Parathyroid adenoma (tissue), 2 donors: ENCODE measurements around the gene VIPR2.

Experiments
- H2AFZ ChIP-seq: fragments of 300-600 bp; sonication (generic); one replicate; pipeline ENCODE4 v1.7.0; 2017; ENCODE audit warnings: antibody characterized with exemption, mild to moderate bottlenecking
- H3K27ac ChIP-seq: fragments of 300-600 bp; sonication (generic); one replicate; pipeline ENCODE4 v1.7.0; 2017
- H3K27me3 ChIP-seq: fragments of 300-600 bp; sonication (generic); one replicate; pipeline ENCODE4 v1.7.0; 2017; ENCODE audit warnings: low read length; ENCODE audit not compliant: control insufficient read depth, insufficient read depth
- H3K36me3 ChIP-seq: fragments of 300-600 bp; sonication (generic); one replicate; pipeline ENCODE4 v1.7.0; 2017; ENCODE audit warnings: low read length; ENCODE audit not compliant: control insufficient read depth, insufficient read depth
- H3K4me1 ChIP-seq: fragments of 300-600 bp; sonication (generic); one replicate; pipeline ENCODE4 v1.7.0; 2017; ENCODE audit warnings: control low read depth
- H3K4me2 ChIP-seq: fragments of 300-600 bp; sonication (generic); one replicate; pipeline ENCODE4 v1.7.0; 2017; ENCODE audit warnings: low read length
- H3K4me3 ChIP-seq: fragments of 300-600 bp; sonication (generic); one replicate; pipeline ENCODE4 v1.7.0; 2017; ENCODE audit warnings: low read depth, low read length
- H3K79me2 ChIP-seq: fragments of 300-600 bp; sonication (generic); one replicate; pipeline ENCODE4 v1.7.0; 2017; ENCODE audit warnings: control low read depth
- H3K9ac ChIP-seq: fragments of 300-600 bp; sonication (generic); one replicate; pipeline ENCODE4 v1.7.0; 2017; ENCODE audit warnings: mild to moderate bottlenecking
- H3K9me3 ChIP-seq: fragments of 300-600 bp; sonication (generic); one replicate; pipeline ENCODE4 v1.7.0; 2017; ENCODE audit warnings: low read length; ENCODE audit not compliant: control insufficient read depth
- TF ChIP-seq, protein P1 (sequence below): fragments of 300-600 bp; sonication (generic); IDR thresholded peaks from one replicate; pipeline ENCODE4 v1.7.0; 2017; ENCODE audit warnings: antibody characterized with exemption, mild to moderate bottlenecking
- donor health status: primary hyperparathyroidism.

The VIPR2 gene

GRCh38 chr7:159121068-159121467 is 23.6 kb downstream of the VIPR2 start:
- TF ChIP-seq, protein P1, sequence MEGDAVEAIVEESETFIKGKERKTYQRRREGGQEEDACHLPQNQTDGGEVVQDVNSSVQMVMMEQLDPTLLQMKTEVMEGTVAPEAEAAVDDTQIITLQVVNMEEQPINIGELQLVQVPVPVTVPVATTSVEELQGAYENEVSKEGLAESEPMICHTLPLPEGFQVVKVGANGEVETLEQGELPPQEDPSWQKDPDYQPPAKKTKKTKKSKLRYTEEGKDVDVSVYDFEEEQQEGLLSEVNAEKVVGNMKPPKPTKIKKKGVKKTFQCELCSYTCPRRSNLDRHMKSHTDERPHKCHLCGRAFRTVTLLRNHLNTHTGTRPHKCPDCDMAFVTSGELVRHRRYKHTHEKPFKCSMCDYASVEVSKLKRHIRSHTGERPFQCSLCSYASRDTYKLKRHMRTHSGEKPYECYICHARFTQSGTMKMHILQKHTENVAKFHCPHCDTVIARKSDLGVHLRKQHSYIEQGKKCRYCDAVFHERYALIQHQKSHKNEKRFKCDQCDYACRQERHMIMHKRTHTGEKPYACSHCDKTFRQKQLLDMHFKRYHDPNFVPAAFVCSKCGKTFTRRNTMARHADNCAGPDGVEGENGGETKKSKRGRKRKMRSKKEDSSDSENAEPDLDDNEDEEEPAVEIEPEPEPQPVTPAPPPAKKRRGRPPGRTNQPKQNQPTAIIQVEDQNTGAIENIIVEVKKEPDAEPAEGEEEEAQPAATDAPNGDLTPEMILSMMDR, result no peak

GRCh38 chr7:159120540-159120919 is 24.1 kb downstream of the VIPR2 start:
- no peaks in the 10 kb centered on the region for H3K79me2 ChIP-seq
- peaks cover under 1% of the 10 kb centered on the region for H3K4me1 ChIP-seq
- H3K4me3 ChIP-seq, result no peak overlapping the region
- no peak overlapping the region for H3K9ac ChIP-seq
- H3K4me2 ChIP-seq, result no peak overlapping the region
- no peaks in the 10 kb centered on the region for H3K36me3 ChIP-seq
- no peak overlapping the region for H2AFZ ChIP-seq
- H3K27ac ChIP-seq, result no peak overlapping the region
- TF ChIP-seq, protein P1, result no peak
- no peaks in the 10 kb centered on the region for H3K27me3 ChIP-seq
- no peaks in the 10 kb centered on the region for H3K9me3 ChIP-seq

More at GRCh38 chr7:159121068-159121467, 23.6 kb downstream of the VIPR2 start:
- no peaks in the 10 kb centered on the region for H3K27me3 ChIP-seq
- no peaks in the 10 kb centered on the region for H3K36me3 ChIP-seq
- H3K9me3 ChIP-seq, result no peaks in the 10 kb centered on the region
- no peak overlapping the region for H3K9ac ChIP-seq
- no peaks in the 10 kb centered on the region for H3K79me2 ChIP-seq
- no peak overlapping the region for H2AFZ ChIP-seq
- H3K4me3 ChIP-seq, result no peak overlapping the region
- no peaks in the 10 kb centered on the region for H3K4me1 ChIP-seq
- H3K27ac ChIP-seq, result no peak overlapping the region
- H3K4me2 ChIP-seq, result no peak overlapping the region

DNA sequence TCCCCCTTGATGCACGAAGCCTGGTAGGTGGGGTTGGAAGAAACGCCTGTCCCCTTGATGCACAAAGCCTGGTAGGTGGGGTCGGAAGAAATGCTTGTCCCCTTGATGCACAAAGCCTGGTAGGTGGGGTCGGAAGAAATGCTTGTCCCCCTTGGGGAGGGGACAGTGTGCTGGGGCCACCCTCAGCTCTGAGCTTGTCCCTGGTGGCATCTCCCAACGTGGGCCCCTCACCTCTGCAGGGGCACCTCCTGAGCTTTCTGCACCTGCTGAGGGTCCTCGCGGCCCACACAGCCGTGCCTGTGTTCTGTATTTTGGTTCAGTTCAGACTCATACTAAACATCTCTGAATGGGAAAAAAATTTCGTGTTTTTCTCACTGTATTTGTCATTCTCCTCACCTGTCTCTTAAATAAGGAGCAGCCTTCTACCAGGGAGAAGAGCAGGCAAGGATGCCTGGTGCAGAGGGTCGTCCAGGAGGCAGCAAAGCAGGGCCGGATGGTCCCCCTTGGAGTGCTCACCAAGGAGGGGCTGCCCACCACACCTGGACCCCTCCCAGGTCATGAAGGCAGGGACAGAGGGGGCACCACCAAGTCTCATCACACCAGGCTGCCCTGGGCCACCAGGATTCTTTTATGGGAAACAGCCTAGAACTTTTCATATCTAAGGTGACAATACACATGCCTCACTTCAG is 24.7 kb downstream of the VIPR2 start:
- Histone ChIP-seq H3K4me2 (no peak overlapping the region), H2AFZ (no peak overlapping the region), H3K36me3 (no peaks in the 10 kb centered on the region), H3K9ac (no peak overlapping the region), H3K9me3 (no peaks in the 10 kb centered on the region), H3K4me3 (no peak overlapping the region), H3K27me3 (no peaks in the 10 kb centered on the region), H3K4me1 (peaks cover 4% of the 10 kb centered on the region), H3K79me2 (no peaks in the 10 kb centered on the region), H3K27ac (no peak overlapping the region)
- TF ChIP-seq, protein P1, result no peak

DNA sequence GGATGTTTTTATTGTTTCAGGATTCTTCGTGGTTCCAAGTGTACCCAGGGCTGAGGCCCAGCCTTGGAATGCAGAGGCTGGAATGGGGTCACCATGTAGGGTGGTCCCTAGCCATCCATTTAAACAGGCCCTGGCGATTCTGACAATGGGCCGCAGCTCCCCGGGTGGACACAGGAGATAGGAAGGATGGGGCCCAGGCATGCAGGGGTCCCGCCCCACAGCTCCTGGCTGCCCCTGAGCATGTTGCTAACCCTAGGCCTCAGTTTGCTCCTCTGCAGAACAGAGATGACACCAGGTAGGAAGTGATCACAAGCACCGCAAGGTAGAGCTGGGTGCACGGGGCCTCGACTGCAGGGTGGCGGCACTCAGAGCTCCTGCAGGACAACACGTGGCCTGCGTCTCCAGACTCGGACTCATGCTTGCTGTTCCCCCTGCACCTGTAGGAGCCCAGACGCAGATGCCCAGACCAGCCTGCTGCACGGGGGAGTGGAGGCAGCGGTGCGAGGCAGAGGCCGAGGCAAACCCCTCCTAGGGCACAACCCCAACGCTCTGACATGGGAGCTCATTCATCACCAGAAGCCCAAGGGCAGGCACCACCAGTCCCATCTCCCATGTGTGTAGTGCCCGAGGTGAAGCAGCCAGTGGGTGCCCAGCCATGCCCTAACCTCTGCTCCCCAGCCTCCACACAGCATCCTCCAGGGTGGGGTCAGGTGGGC is 25.5 kb downstream of the VIPR2 start:
- Histone ChIP-seq H3K4me3 (no peak overlapping the region), H3K27me3 (no peaks in the 10 kb centered on the region), H3K4me1 (peaks cover 4% of the 10 kb centered on the region), H3K4me2 (no peak overlapping the region), H3K79me2 (no peaks in the 10 kb centered on the region), H3K36me3 (no peaks in the 10 kb centered on the region), H3K9ac (no peak overlapping the region), H3K9me3 (no peaks in the 10 kb centered on the region), H2AFZ (no peak overlapping the region), H3K27ac (no peak overlapping the region)
- TF ChIP-seq, protein P1, result no peak

DNA sequence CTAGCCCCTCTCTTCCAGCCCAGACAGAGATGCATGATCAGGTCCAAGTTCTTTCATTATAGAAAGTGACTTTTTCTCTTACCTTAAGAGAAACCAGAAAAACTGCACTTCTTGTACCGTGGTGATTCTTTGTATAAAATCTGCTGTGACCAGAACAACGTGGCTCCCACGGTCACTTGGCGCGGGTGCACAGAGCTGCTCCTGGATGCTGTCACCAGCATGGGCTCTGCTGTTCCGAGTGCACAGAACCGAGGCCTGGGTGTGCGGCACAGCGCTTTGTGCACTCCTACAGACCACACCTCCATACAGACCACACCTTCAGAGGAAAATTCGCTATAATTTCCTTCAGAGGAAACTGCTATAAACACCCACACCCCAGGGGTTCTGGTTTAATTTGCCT is 26.0 kb downstream of the VIPR2 start:
- Histone ChIP-seq H3K36me3 (no peaks in the 10 kb centered on the region), H3K4me2 (no peak overlapping the region), H3K9me3 (no peaks in the 10 kb centered on the region), H3K27me3 (no peaks in the 10 kb centered on the region), H3K4me1 (peaks cover 4% of the 10 kb centered on the region), H3K79me2 (no peaks in the 10 kb centered on the region), H3K4me3 (no peak overlapping the region), H3K27ac (no peak overlapping the region), H3K9ac (no peak overlapping the region), H2AFZ (no peak overlapping the region)
- TF ChIP-seq, protein P1, result no peak
